GM23338 (cell line): ENCODE measurements around the gene SLC45A3. TPM values are rescaled to one million over a fixed set of nuclear protein-coding genes. Genes with fewer than 3 reads are reported as not detected.
A peak's percentile ranks its signal among the peaks of the same experiment; 100 is the strongest.

ENCODE experiments used
- ATAC-seq: fragments of 200-7000 bp; cut with Tn5 transposase; 3 replicates; pipeline ENCODE4 v1.9.1; 2020
- DNase-seq: peaks from one replicate; pipeline ENCODE4 v3.0.0-alpha.2; 2015; ENCODE audit warnings: low spot score
- H2AFZ ChIP-seq: fragments of 200-600 bp; sonication (generic); 2 replicates; pipeline ENCODE4 v1.8.0; 2016; ENCODE audit warnings: antibody characterized with exemption, mild to moderate bottlenecking, moderate library complexity
- H3F3A ChIP-seq: fragments of 200-600 bp; sonication (generic); replicated peaks from 2 replicates; pipeline ENCODE4 v1.8.0; 2017; ENCODE audit warnings: antibody characterized with exemption, mixed run types, low read depth
- H3K27ac ChIP-seq: fragments of 200-600 bp; sonication (generic); 2 replicates; pipeline ENCODE4 v1.6.1; 2016; ENCODE audit warnings: low read depth
- H3K27me3 ChIP-seq: fragments of 200-600 bp; sonication (generic); 2 replicates; pipeline ENCODE4 v1.8.0; 2016; ENCODE audit warnings: mild to moderate bottlenecking, mixed run types, moderate library complexity; ENCODE audit not compliant: insufficient read depth
- H3K36me3 ChIP-seq: fragments of 200-600 bp; sonication (generic); 2 replicates; pipeline ENCODE4 v1.8.0; 2016; ENCODE audit warnings: mild to moderate bottlenecking; ENCODE audit not compliant: insufficient read depth
- H3K4me1 ChIP-seq: fragments of 200-600 bp; sonication (generic); 2 replicates; pipeline ENCODE4 v1.8.0; 2016; ENCODE audit warnings: mild to moderate bottlenecking, moderate library complexity; ENCODE audit not compliant: insufficient read depth
- H3K4me2 ChIP-seq: fragments of 200-600 bp; sonication (generic); 2 replicates; pipeline ENCODE4 v1.7.1; 2017; ENCODE audit warnings: mixed run types
- H3K4me3 ChIP-seq: fragments of 200-600 bp; sonication (generic); 2 replicates; pipeline ENCODE4 v1.6.1; 2016; ENCODE audit warnings: mixed run types
- H3K79me2 ChIP-seq: fragments of 200-600 bp; sonication (generic); replicated peaks from 2 replicates; pipeline ENCODE4 v1.8.0; 2017; ENCODE audit warnings: mild to moderate bottlenecking; ENCODE audit not compliant: insufficient read depth
- H3K9me2 ChIP-seq: fragments of 200-600 bp; sonication (generic); 2 replicates; pipeline ENCODE4 v1.8.0; 2017; ENCODE audit not compliant: insufficient read depth
- H4K20me1 ChIP-seq: fragments of 200-600 bp; sonication (generic); replicated peaks from 2 replicates; pipeline ENCODE4 v1.8.0; 2017; ENCODE audit warnings: mild to moderate bottlenecking; ENCODE audit not compliant: insufficient read depth
- H3K27ac Mint-ChIP-seq: 2 replicates; pipeline ENCODE4 v1.8.0; 2020; ENCODE audit warnings: inconsistent platforms, mild to moderate bottlenecking, moderate library complexity, mixed read lengths
- H3K27me3 Mint-ChIP-seq: 3 replicates; pipeline ENCODE4 v1.8.0; 2022; ENCODE audit warnings: low read depth, mild to moderate bottlenecking, moderate library complexity, mixed read lengths, inconsistent platforms; ENCODE audit not compliant: insufficient read depth, poor library complexity
- H3K36me3 Mint-ChIP-seq: 3 replicates; pipeline ENCODE4 v1.8.0; 2021; ENCODE audit warnings: low read depth, mild to moderate bottlenecking, inconsistent platforms, moderate library complexity, mixed read lengths
- H3K4me1 Mint-ChIP-seq: 3 replicates; pipeline ENCODE4 v1.8.0; 2020; ENCODE audit warnings: mild to moderate bottlenecking, inconsistent platforms, mixed read lengths
- H3K4me3 Mint-ChIP-seq: 3 replicates; pipeline ENCODE4 v1.8.0; 2021; ENCODE audit warnings: moderate library complexity, mild to moderate bottlenecking, inconsistent platforms, mixed read lengths
- H3K9me3 Mint-ChIP-seq: 3 replicates; pipeline ENCODE4 v1.8.0; 2020; ENCODE audit warnings: moderate library complexity, mild to moderate bottlenecking, inconsistent platforms, mixed read lengths
- CREB1 ChIP-seq: fragments of 250-450 bp; sonication (Bioruptor Pico); IDR thresholded peaks from 2 replicates; pipeline ENCODE4 v1.5.0; 2020; ENCODE audit warnings: low read depth, mild to moderate bottlenecking, moderate library complexity
- EZH2 ChIP-seq: fragments of 200-600 bp; sonication (generic); IDR thresholded peaks from one replicate; pipeline ENCODE4 v1.8.0; 2017; ENCODE audit warnings: antibody characterized with exemption, mild to moderate bottlenecking, low read depth; ENCODE audit not compliant: unreplicated experiment
- EZH2phosphoT487 ChIP-seq: fragments of 200-600 bp; sonication (generic); IDR thresholded peaks from one replicate; pipeline ENCODE4 v1.8.1; 2018; ENCODE audit warnings: antibody characterized with exemption; ENCODE audit not compliant: unreplicated experiment
- JUNB ChIP-seq: IDR thresholded peaks from one replicate; pipeline ENCODE4 v1.6.1; 2016; ENCODE audit warnings: antibody characterized with exemption; ENCODE audit not compliant: unreplicated experiment
- NANOG ChIP-seq: IDR thresholded peaks from 2 replicates; pipeline ENCODE4 v1.6.1; 2016; ENCODE audit warnings: antibody characterized with exemption, borderline replicate concordance
- POLR2AphosphoS5 ChIP-seq: IDR thresholded peaks from 2 replicates; pipeline ENCODE4 v1.6.1; 2016; ENCODE audit warnings: antibody characterized with exemption, low read depth
- ZNF114 ChIP-seq: fragments of 250-450 bp; sonication (Bioruptor Pico); IDR thresholded peaks from 2 replicates; pipeline ENCODE4 v1.5.0; 2020; ENCODE audit warnings: mild to moderate bottlenecking, moderate library complexity
- ZNF331 ChIP-seq: fragments of 250-450 bp; sonication (Bioruptor Pico); IDR thresholded peaks from 2 replicates; pipeline ENCODE4 v1.5.0; 2020; ENCODE audit warnings: low read depth, mild to moderate bottlenecking, moderate library complexity
- polyA plus RNA-seq: library from polyadenylated mRNA; unstranded; fragments of >200 nt; fragmentation: Nextera tagmentation; extraction: Ambion mirVana; gene quantifications from 2 replicates; pipeline ENCODE4 v1.2.1, GENCODE V29; 2016
- total RNA-seq: library from RNA; depleted of rRNA; stranded (reverse); fragments of >200 nt; shearing (Covaris generic); gene quantifications from 2 replicates; pipeline ENCODE4 v1.2.3, GENCODE V29; 2014
- TF ChIP-seq, protein P1 (sequence below): IDR thresholded peaks from 2 replicates; pipeline ENCODE4 v1.6.1; 2016; ENCODE audit warnings: antibody characterized with exemption
- TF ChIP-seq, protein P2 (sequence below), 2 experiments: fragments of 200-600 bp in 1 of 2; sonication (generic) in 1 of 2; conservative IDR thresholded peaks; 2 replicates each; pipeline versions ENCODE4 v1.5.1 to v1.6.1; 2016 to 2017; ENCODE audit warnings: antibody characterized with exemption in 2 of 2, low read depth in 2 of 2, mild to moderate bottlenecking in 2 of 2, moderate library complexity in 1 of 2

The SLC45A3 gene
- total and polyA plus RNA-seq, 2 experiments from 2014 or later: 4.7 to 16.0 TPM

DNA sequence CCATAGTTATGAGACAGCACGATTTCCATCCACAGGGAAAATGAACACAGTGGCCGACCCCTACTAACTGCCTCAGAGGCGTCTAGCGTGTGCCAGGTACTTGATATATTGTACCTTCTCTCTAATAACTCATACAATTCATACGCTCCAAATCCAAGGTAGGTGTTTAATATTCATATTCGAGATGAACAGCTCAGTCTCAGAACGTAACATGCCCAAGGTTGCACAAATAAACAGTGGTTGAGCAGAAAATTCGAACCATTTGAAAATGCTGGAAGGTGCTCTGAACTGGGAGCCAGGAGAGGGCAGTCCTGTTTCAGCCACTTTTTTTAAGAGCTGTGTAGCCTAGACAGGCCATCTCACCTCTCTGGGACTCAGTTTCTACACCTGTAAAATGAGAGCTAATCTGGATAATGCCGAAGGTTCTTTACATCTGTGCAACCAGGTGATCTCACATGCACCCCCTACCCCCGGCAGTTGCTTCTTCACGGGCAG is 7.9 kb downstream of the SLC45A3 start:
- ATAC-seq (no peak), DNase-seq (no peak)
- peak overlapping the region; percentile 56 for H3K4me2 ChIP-seq
- TF ChIP-seq NANOG: no peak
- peaks cover 71% of the 10 kb centered on the region for H3K4me1 Mint-ChIP-seq
- H3K27me3 ChIP-seq: no peaks in the 10 kb centered on the region
- H3K4me3 Mint-ChIP-seq: peak overlapping the region; percentile 62
- peaks cover 16% of the 10 kb centered on the region for H3K27me3 Mint-ChIP-seq
- no peaks in the 10 kb centered on the region for H3K9me2 ChIP-seq
- no peaks in the 10 kb centered on the region for H3K9me3 Mint-ChIP-seq
- peaks cover 45% of the 10 kb centered on the region for H3K79me2 ChIP-seq
- no peaks in the 10 kb centered on the region for H3K36me3 Mint-ChIP-seq
- peak overlapping the region; percentile 62 for H3K27ac ChIP-seq
- no peak overlapping the region for H3K4me3 ChIP-seq
- H4K20me1 ChIP-seq: peaks cover 4% of the 10 kb centered on the region; the same call in 1 of the 2 replicates
- H3K36me3 ChIP-seq: no peaks in the 10 kb centered on the region
- peaks cover 57% of the 10 kb centered on the region for H3K4me1 ChIP-seq
- no peak overlapping the region for H2AFZ ChIP-seq
- peak overlapping the region; percentile 96 for H3K27ac Mint-ChIP-seq
- H3F3A ChIP-seq: no peaks in the 10 kb centered on the region

DNA sequence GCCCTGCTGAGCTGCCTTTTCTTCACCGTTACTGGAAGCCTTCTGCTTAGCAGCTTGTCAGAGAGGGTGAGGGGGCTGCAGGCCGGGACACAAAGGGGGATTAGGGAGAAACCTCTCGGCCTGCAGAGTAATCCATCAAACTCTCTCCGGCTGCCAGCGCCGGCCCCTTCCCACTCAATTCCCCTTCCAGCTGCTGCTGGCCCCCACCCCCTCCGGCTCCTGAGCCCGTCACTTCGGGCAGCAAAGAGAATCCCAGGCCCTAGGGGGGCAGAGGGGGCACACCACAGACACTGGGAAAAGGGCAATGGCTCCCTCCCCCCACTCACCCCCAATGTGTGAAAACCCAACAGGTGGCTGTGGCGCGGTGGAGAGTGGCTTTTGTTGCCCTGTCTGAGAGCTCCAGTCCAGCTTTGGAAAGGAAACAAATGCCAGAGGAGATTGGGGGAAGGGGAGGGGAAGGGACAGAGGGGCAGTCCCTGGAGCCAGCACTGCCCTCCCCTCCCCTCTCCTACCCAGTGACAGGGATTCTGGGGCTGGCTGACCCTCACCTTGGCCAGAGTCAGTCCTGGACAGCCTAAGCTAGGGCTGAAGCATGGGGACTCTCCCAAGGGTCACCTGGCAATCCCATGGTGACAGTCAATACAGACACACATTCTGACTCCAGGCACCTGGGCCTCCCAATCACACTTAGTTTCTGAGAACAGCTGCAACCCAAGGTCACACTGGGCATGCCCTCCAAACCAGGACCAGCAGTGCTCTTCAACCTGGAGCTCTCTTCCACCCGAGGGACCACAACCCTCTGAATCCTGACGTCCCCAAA is 9.5 kb downstream of the SLC45A3 start:
- Histone ChIP-seq H3K9me2 (no peaks in the 10 kb centered on the region), H2AFZ (0 out of 2 replicates have a peak overlapping the region, but pooled peaks have one; percentile 52), H4K20me1 (no peaks in the 10 kb centered on the region), H3K36me3 (no peaks in the 10 kb centered on the region), H3K4me3 (peak overlapping the region; percentile 49), H3K27ac (peak overlapping the region; percentile 91), H3K27me3 (no peaks in the 10 kb centered on the region), H3K4me2 (peak overlapping the region; percentile 78), H3K4me1 (peaks cover 51% of the 10 kb centered on the region), H3K79me2 (peaks cover 43% of the 10 kb centered on the region), H3F3A (no peaks in the 10 kb centered on the region)
- H3K27ac Mint-ChIP-seq: peak overlapping the region; percentile 96
- DNase-seq (peak; percentile 66), ATAC-seq (peak; percentile 50)
- no peaks in the 10 kb centered on the region for H3K9me3 Mint-ChIP-seq
- peaks cover 72% of the 10 kb centered on the region for H3K4me1 Mint-ChIP-seq
- H3K27me3 Mint-ChIP-seq: peaks cover 18% of the 10 kb centered on the region
- peak overlapping the region; percentile 62 for H3K4me3 Mint-ChIP-seq
- H3K36me3 Mint-ChIP-seq: no peaks in the 10 kb centered on the region
- TF ChIP-seq JUNB (no peak), POLR2AphosphoS5 (0 out of 2 replicates have a peak, but pooled peaks have one; percentile 10)

DNA sequence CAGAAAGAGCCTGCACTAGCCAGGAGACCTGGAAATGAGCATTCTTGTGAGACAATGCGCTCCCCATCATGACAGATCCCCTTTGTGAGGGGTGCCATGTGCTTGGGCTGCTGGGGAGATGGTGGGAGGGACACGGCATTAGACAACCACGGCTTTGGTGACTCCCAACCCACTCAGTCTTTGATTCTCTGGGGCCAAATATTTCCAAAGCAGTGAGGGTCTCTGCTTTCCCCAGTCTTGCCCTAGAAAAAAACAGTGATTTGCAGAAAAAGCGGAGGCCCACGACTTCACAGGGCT is 10.2 kb downstream of the SLC45A3 start:
- peak overlapping the region; percentile 91 for H3K27ac ChIP-seq
- H3K4me1 ChIP-seq: peaks cover 56% of the 10 kb centered on the region
- H3K9me2 ChIP-seq: no peaks in the 10 kb centered on the region
- ATAC-seq: no peak
- Mint-ChIP-seq H3K27me3 (peaks cover 15% of the 10 kb centered on the region), H3K9me3 (no peaks in the 10 kb centered on the region), H3K27ac (no peak overlapping the region), H3K36me3 (no peaks in the 10 kb centered on the region), H3K4me1 (peaks cover 72% of the 10 kb centered on the region), H3K4me3 (peak overlapping the region; percentile 62; the same call in 2 of the 3 replicates)
- DNase-seq: no peak
- H3K36me3 ChIP-seq: no peaks in the 10 kb centered on the region
- peak overlapping the region; percentile 78 for H3K4me2 ChIP-seq
- no peaks in the 10 kb centered on the region for H3K27me3 ChIP-seq
- TF ChIP-seq EZH2phosphoT487 (no peak), EZH2 (no peak), ZNF331 (CRISPR knock-in tag) (no peak), ZNF114 (CRISPR knock-in tag) (no peak), JUNB (no peak), NANOG (no peak), CREB1 (CRISPR knock-in tag) (no peak)
- TF ChIP-seq, protein P1, sequence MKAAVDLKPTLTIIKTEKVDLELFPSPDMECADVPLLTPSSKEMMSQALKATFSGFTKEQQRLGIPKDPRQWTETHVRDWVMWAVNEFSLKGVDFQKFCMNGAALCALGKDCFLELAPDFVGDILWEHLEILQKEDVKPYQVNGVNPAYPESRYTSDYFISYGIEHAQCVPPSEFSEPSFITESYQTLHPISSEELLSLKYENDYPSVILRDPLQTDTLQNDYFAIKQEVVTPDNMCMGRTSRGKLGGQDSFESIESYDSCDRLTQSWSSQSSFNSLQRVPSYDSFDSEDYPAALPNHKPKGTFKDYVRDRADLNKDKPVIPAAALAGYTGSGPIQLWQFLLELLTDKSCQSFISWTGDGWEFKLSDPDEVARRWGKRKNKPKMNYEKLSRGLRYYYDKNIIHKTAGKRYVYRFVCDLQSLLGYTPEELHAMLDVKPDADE: no peak
- TF ChIP-seq, protein P2, sequence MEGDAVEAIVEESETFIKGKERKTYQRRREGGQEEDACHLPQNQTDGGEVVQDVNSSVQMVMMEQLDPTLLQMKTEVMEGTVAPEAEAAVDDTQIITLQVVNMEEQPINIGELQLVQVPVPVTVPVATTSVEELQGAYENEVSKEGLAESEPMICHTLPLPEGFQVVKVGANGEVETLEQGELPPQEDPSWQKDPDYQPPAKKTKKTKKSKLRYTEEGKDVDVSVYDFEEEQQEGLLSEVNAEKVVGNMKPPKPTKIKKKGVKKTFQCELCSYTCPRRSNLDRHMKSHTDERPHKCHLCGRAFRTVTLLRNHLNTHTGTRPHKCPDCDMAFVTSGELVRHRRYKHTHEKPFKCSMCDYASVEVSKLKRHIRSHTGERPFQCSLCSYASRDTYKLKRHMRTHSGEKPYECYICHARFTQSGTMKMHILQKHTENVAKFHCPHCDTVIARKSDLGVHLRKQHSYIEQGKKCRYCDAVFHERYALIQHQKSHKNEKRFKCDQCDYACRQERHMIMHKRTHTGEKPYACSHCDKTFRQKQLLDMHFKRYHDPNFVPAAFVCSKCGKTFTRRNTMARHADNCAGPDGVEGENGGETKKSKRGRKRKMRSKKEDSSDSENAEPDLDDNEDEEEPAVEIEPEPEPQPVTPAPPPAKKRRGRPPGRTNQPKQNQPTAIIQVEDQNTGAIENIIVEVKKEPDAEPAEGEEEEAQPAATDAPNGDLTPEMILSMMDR (conservative IDR thresholded peaks at IDR 0.05; ENCODE audit: low read depth in 2 of 2): no peak
- peak overlapping the region; percentile 49 for H3K4me3 ChIP-seq
- H3F3A ChIP-seq: 0 out of 2 replicates have a peak, but pooled peaks cover 2% of the 10 kb centered on the region
- peaks cover 36% of the 10 kb centered on the region for H3K79me2 ChIP-seq
- no peak overlapping the region for H2AFZ ChIP-seq
- no peaks in the 10 kb centered on the region for H4K20me1 ChIP-seq
